ENCODE data around the gene TSC22D4. TPM values are rescaled to one million over a fixed set of nuclear protein-coding genes. Genes with fewer than 3 reads are reported as not detected.
"Not testable (repeated sequence)": the region's sequence is repeated elsewhere in the genome, so short reads cannot be mapped to it uniquely, and the experiment has no call there.

TSC22D4 gene
- total and polyA plus RNA-seq, 2 donors (not counting 3 experiments of a cell fraction or from before 2014, with no cell fraction given) = 40.1 to 84.4 TPM

GRCh38 chr7:100449190-100449795 lies 29.7 kb downstream of the TSC22D4 start:
- CTCF ChIA-PET = interaction anchor here (0.7 to 2.3 kb wide), 4 partner anchors 13 to 105 kb away, joined by 3 to 9 read pairs (median 6); partner anchors contain the start of gene PPP1R35
- dilution Hi-C loops (cut with MboI; ENCODE audit: extremely low pct_ligation_motif_present, low sequenced_read_pairs) = no loop called here
- no peaks in the 10 kb centered on the region for H4K20me1 ChIP-seq (replicated peaks; ENCODE audit: control insufficient read depth, extremely low read depth, insufficient read depth, low read length)
- DNase-seq (ENCODE audit: low read depth, low spot score) (no peak), FAIRE-seq (no peak)
- H3K4me3 ChIP-seq (replicated peaks in 1 of 3; ENCODE audit: insufficient read depth in 1 of 3, low read depth in 1 of 3, low read length in 3 of 3) = no peak overlapping the region
- POLR2A ChIA-PET = interaction anchor here (1.7 kb wide), 1 partner anchor 20 kb away, joined by 7 read pairs; the partner anchor contains the start of genes MEPCE and ZCWPW1
- H3K79me2 ChIP-seq (ENCODE audit: control insufficient read depth, insufficient read depth, low read length) = no peaks in the 10 kb centered on the region
- no peak overlapping the region for H3K9ac ChIP-seq (replicated peaks; ENCODE audit: extremely low read depth, insufficient read depth, low read length)
- no peaks in the 10 kb centered on the region for H3K9me1 ChIP-seq (replicated peaks; ENCODE audit: control insufficient read depth, extremely low read depth, insufficient read depth, low read length)
- H3K27ac ChIP-seq (ENCODE audit: insufficient read depth, low read depth, low read length) = no peak overlapping the region
- H3K4me1 ChIP-seq (ENCODE audit: control insufficient read depth, extremely low read depth, insufficient read depth, low read length) = peaks cover 24% of the 10 kb centered on the region
- no peak overlapping the region for H3K4me2 ChIP-seq (ENCODE audit: insufficient read depth, low read length)
- intact Hi-C loops (cut with micrococcal nuclease) = no loop called here
- no peaks in the 10 kb centered on the region for H3K36me3 ChIP-seq (ENCODE audit: control insufficient read depth in 2 of 2, extremely low read depth in 1 of 2, insufficient read depth in 2 of 2, low read length in 2 of 2)
- H2AFZ ChIP-seq (ENCODE audit: low read depth, low read length) = no peak overlapping the region
- BruUV-seq (replicated peaks) = no TSS peak
- no peaks in the 10 kb centered on the region for H3K9me3 ChIP-seq (replicated peaks; ENCODE audit: control insufficient read depth, insufficient read depth, low read length)
- no peak for TF ChIP-seq MAX (IDR thresholded peaks at IDR 0.05; ENCODE audit: insufficient read depth, insufficient read length)
- TF ChIP-seq EZH2 (IDR thresholded peaks at IDR 0.05; ENCODE audit: borderline replicate concordance, low read depth, low read length, severe bottlenecking) = no peak
- no peak for TF ChIP-seq POLR2A (IDR thresholded peaks at IDR 0.05; ENCODE audit: low read depth, low read length)
- TF ChIP-seq POLR2AphosphoS5 (IDR thresholded peaks at IDR 0.05; ENCODE audit: insufficient read depth, low read depth, low read length) = no peak
- no peak for TF ChIP-seq JUN (IDR thresholded peaks at IDR 0.05; ENCODE audit: borderline replicate concordance, insufficient read depth, insufficient read length, low read depth)
- no peak for TF ChIP-seq GATA2 (IDR thresholded peaks at IDR 0.05; ENCODE audit: insufficient read depth, insufficient read length, low read depth, low read length)
- TF ChIP-seq FOS (IDR thresholded peaks at IDR 0.05; ENCODE audit: borderline replicate concordance, insufficient read depth, low read length) = no peak
- TF ChIP-seq CTCF (IDR thresholded peaks at IDR 0.05; ENCODE audit: extremely low read depth in 1 of 2, insufficient read depth in 1 of 2, low read depth in 1 of 2, low read length in 2 of 2) = no peak
- no peak for TF ChIP-seq MYC (IDR thresholded peaks at IDR 0.05; ENCODE audit: low read depth, low read length)
- H3K27me3 ChIP-seq (ENCODE audit: control insufficient read depth in 2 of 2, insufficient read depth in 2 of 2, low read length in 2 of 2) = no peaks in the 10 kb centered on the region

GRCh38 chr7:100447363-100447762 lies 31.7 kb downstream of the TSC22D4 start:
- H3K27ac ChIP-seq (ENCODE audit: insufficient read depth, low read depth, low read length); H3K36me3 ChIP-seq (ENCODE audit: control insufficient read depth in 2 of 2, extremely low read depth in 1 of 2, insufficient read depth in 2 of 2, low read length in 2 of 2); H4K20me1 ChIP-seq (replicated peaks; ENCODE audit: control insufficient read depth, extremely low read depth, insufficient read depth, low read length); H3K9me1 ChIP-seq (replicated peaks; ENCODE audit: control insufficient read depth, extremely low read depth, insufficient read depth, low read length); BruUV-seq (replicated peaks); H3K9me3 ChIP-seq (replicated peaks; ENCODE audit: control insufficient read depth, insufficient read depth, low read length); H3K9ac ChIP-seq (replicated peaks; ENCODE audit: extremely low read depth, insufficient read depth, low read length); DNase-seq (ENCODE audit: low read depth, low spot score); H3K27me3 ChIP-seq (ENCODE audit: control insufficient read depth in 2 of 2, insufficient read depth in 2 of 2, low read length in 2 of 2); intact Hi-C loops (cut with micrococcal nuclease); H3K4me3 ChIP-seq (replicated peaks in 1 of 3; ENCODE audit: insufficient read depth in 1 of 3, low read depth in 1 of 3, low read length in 3 of 3); H2AFZ ChIP-seq (ENCODE audit: low read depth, low read length); H3K4me2 ChIP-seq (ENCODE audit: insufficient read depth, low read length); FAIRE-seq; dilution Hi-C loops (cut with MboI; ENCODE audit: extremely low pct_ligation_motif_present, low sequenced_read_pairs); H3K79me2 ChIP-seq (ENCODE audit: control insufficient read depth, insufficient read depth, low read length): not testable (repeated sequence)
- ChIA-PET CTCF (interaction anchor here (0.7 to 1.4 kb wide), 3 partner anchors 9 to 120 kb away, joined by 3 to 4 read pairs (median 4); no protein-coding TSS in a partner anchor), POLR2A (interaction anchor here (1.1 kb wide), 1 partner anchor 18 kb away, joined by 4 read pairs; the partner anchor contains the start of gene ZCWPW1)
- peaks cover 36% of the 10 kb centered on the region for H3K4me1 ChIP-seq (ENCODE audit: control insufficient read depth, extremely low read depth, insufficient read depth, low read length)
